Skeletal muscle satellite cell (primary cell): Measurements from ENCODE around the gene GRK3.

ENCODE experiments used
- H3K27me3 ChIP-seq: 2 replicates; pipeline ENCODE4 v1.7.0; 2013; ENCODE audit warnings: low read length; ENCODE audit not compliant: control insufficient read depth, insufficient read depth
- H3K36me3 ChIP-seq: 2 replicates; pipeline ENCODE4 v1.7.0; 2013; ENCODE audit warnings: mild to moderate bottlenecking, control low read depth, low read length; ENCODE audit not compliant: insufficient read depth
- H3K4me1 ChIP-seq: 2 replicates; pipeline ENCODE4 v1.7.0; 2013; ENCODE audit warnings: low read length; ENCODE audit not compliant: control insufficient read depth, insufficient read depth
- H3K4me2 ChIP-seq: 2 replicates; pipeline ENCODE4 v1.7.0; 2013; ENCODE audit warnings: mild to moderate bottlenecking, low read length
- H3K4me3 ChIP-seq: 2 replicates; pipeline ENCODE4 v1.7.0; 2013; ENCODE audit warnings: low read length
- H3K9ac ChIP-seq: 2 replicates; pipeline ENCODE4 v1.7.0; 2013; ENCODE audit warnings: mild to moderate bottlenecking, low read depth, low read length, moderate library complexity
- H3K9me3 ChIP-seq: replicated peaks from 2 replicates; pipeline ENCODE4 v1.7.0; 2013; ENCODE audit warnings: mild to moderate bottlenecking, control low read depth, low read length

GRK3 gene

GRCh38 chr22:25718135-25718840 lies 153.8 kb downstream of the GRK3 start:
- Histone ChIP-seq H3K9ac (no peak overlapping the region), H3K36me3 (no peaks in the 10 kb centered on the region), H3K4me2 (no peak overlapping the region), H3K27me3 (no peaks in the 10 kb centered on the region), H3K4me3 (no peak overlapping the region), H3K4me1 (no peaks in the 10 kb centered on the region), H3K9me3 (no peaks in the 10 kb centered on the region)

- Histone ChIP-seq H3K36me3 (no peaks in the 10 kb centered on the region), H3K27me3 (no peaks in the 10 kb centered on the region), H3K4me1 (no peaks in the 10 kb centered on the region), H3K9ac (no peak overlapping the region), H3K4me2 (no peak overlapping the region), H3K4me3 (no peak overlapping the region), H3K9me3 (no peaks in the 10 kb centered on the region)
Measured at GRCh38 chr22:25722223-25722622, 157.7 kb downstream of the GRK3 start.

GRCh38 chr22:25722626-25723025 lies 158.2 kb downstream of the GRK3 start:
- Histone ChIP-seq H3K27me3 (no peaks in the 10 kb centered on the region), H3K4me1 (no peaks in the 10 kb centered on the region), H3K36me3 (no peaks in the 10 kb centered on the region), H3K4me3 (no peak overlapping the region), H3K4me2 (no peak overlapping the region), H3K9ac (no peak overlapping the region), H3K9me3 (no peaks in the 10 kb centered on the region)

DNA sequence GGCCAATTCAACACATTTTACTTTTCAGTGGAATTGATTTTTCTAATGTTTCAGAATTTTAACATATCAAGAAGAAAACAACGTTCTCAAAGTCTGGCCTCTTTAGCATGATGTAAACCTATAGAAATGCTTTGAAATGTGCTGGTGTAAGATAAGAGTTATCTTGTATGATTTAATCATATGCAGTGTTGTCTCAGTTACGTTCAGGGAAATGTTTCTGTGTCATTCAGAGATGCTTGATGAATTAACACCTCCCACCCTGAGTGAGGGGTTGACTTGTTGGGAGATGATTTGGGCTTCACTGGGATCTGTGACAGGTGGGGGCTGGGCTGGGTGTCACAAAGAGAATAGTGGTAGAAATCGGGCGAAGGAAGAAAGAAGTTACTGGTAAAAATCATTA lies 161.8 kb downstream of the GRK3 start:
- no peaks in the 10 kb centered on the region for H3K27me3 ChIP-seq

DNA sequence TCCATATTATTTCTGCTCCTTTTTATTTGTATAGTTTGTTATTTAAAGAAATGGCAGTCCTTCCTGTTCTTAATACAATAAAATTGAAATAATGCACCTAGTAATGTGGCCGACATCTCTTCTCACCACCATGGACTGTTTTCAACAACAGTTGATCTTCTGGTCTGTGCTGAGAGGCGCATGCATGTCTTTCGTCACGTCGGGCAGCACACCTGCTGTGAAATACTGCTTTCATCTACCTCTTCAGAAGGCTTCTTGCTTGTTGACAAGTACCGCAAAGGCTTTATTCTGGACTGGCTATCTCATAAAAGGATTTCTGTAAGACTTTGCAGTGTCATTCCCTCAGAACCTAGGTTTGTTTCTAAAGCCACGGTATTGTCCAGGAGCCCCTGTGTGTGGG lies 163.6 kb downstream of the GRK3 start:
- H3K27me3 ChIP-seq = no peaks in the 10 kb centered on the region
- no peak overlapping the region for H3K4me2 ChIP-seq
- H3K9me3 ChIP-seq = no peaks in the 10 kb centered on the region
- H3K4me1 ChIP-seq = no peaks in the 10 kb centered on the region
- H3K9ac ChIP-seq = no peak overlapping the region
- H3K4me3 ChIP-seq = no peak overlapping the region
- H3K36me3 ChIP-seq = no peaks in the 10 kb centered on the region

More for the DNA sequence above, 161.8 kb downstream of the GRK3 start:
- H3K9me3 ChIP-seq = no peaks in the 10 kb centered on the region
- H3K4me2 ChIP-seq = no peak overlapping the region
- no peaks in the 10 kb centered on the region for H3K4me1 ChIP-seq
- no peaks in the 10 kb centered on the region for H3K36me3 ChIP-seq
- no peak overlapping the region for H3K9ac ChIP-seq
- H3K4me3 ChIP-seq = no peak overlapping the region

GRCh38 chr22:25729016-25729995 lies 164.8 kb downstream of the GRK3 start:
- Histone ChIP-seq H3K4me1 (no peaks in the 10 kb centered on the region), H3K4me2 (no peak overlapping the region)

DNA sequence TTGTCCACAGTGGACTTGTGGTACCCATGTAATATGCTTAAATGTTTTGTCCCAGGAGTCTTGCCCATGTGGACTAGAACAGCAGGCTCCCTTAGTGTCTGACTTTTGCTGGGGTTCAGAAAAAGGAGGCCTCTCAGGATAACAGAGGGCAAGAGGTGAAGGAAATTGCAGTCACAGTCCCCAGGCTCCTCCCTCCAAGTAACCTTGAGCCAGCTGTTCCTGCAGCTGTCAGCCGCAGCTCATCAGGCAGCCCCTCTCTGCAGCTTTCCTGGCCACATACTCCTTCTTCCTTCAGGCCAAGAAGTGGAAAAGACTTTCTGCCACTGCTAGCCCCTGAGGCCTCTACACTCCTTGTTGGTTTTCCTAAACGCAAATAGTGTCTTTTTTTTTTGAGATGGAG lies 171.2 kb downstream of the GRK3 start:
- Histone ChIP-seq H3K4me1 (no peaks in the 10 kb centered on the region), H3K9me3 (no peaks in the 10 kb centered on the region), H3K27me3 (no peaks in the 10 kb centered on the region), H3K36me3 (no peaks in the 10 kb centered on the region), H3K4me2 (no peak overlapping the region), H3K4me3 (no peak overlapping the region), H3K9ac (no peak overlapping the region)

More at GRCh38 chr22:25729016-25729995, 164.8 kb downstream of the GRK3 start:
- H3K27me3 ChIP-seq = no peaks in the 10 kb centered on the region
- no peaks in the 10 kb centered on the region for H3K36me3 ChIP-seq
- no peak overlapping the region for H3K4me3 ChIP-seq
- no peaks in the 10 kb centered on the region for H3K9me3 ChIP-seq
- H3K9ac ChIP-seq = no peak overlapping the region

- Histone ChIP-seq H3K27me3 (no peaks in the 10 kb centered on the region), H3K36me3 (no peaks in the 10 kb centered on the region), H3K4me3 (no peak overlapping the region), H3K9ac (no peak overlapping the region), H3K9me3 (no peaks in the 10 kb centered on the region), H3K4me1 (peaks cover 4% of the 10 kb centered on the region), H3K4me2 (no peak overlapping the region)
Measured at GRCh38 chr22:25736378-25737011, 172.0 kb downstream of the GRK3 start.

GRCh38 chr22:25739659-25740344 lies 175.3 kb downstream of the GRK3 start:
- no peak overlapping the region for H3K4me3 ChIP-seq

GRCh38 chr22:25741692-25742626 lies 177.5 kb downstream of the GRK3 start, which contains the start of gene MYO18B:
Gene MYO18B, plus strand, starts transcription at chr22:25742188. Its CDS starts 18,905 bp downstream, at chr22:25761093.
- Histone ChIP-seq H3K36me3 (no peaks in the 10 kb centered on the region), H3K9me3 (no peaks in the 10 kb centered on the region), H3K4me2 (peak within 1 kb of the TSS; percentile 97), H3K4me1 (peaks cover 43% of the 10 kb centered on the region), H3K27me3 (no peaks in the 10 kb centered on the region), H3K4me3 (peak within 1 kb of the TSS; percentile 78), H3K9ac (peak within 1 kb of the TSS; percentile 95)

More at GRCh38 chr22:25739659-25740344, 175.3 kb downstream of the GRK3 start:
- no peaks in the 10 kb centered on the region for H3K27me3 ChIP-seq
- no peak overlapping the region for H3K9ac ChIP-seq
- no peak overlapping the region for H3K4me2 ChIP-seq
- H3K4me1 ChIP-seq = peaks cover 21% of the 10 kb centered on the region
- H3K9me3 ChIP-seq = no peaks in the 10 kb centered on the region
- H3K36me3 ChIP-seq = no peaks in the 10 kb centered on the region
